Measurements from ENCODE around the gene LUZP2.
"Not testable (repeated sequence)": the region's sequence is repeated elsewhere in the genome, so short reads cannot be mapped to it uniquely, and the experiment has no call there.

The LUZP2 gene

GRCh38 chr11:24890426-24890825 is 393.6 kb downstream of the LUZP2 start:
- in situ Hi-C loops (cut with HindIII; ENCODE audit: low sequenced_read_pairs), result no loop called here

- in situ Hi-C loops (cut with HindIII; ENCODE audit: low sequenced_read_pairs), result not testable (repeated sequence)
Measured at GRCh38 chr11:24891845-24892492, 395.1 kb downstream of the LUZP2 start.

GRCh38 chr11:24896118-24896835 is 399.4 kb downstream of the LUZP2 start:
- in situ Hi-C loops (cut with HindIII; ENCODE audit: low sequenced_read_pairs), result no loop called here

- in situ Hi-C loops (cut with HindIII; ENCODE audit: low sequenced_read_pairs), result no loop called here
Measured at GRCh38 chr11:24900514-24900913, 403.7 kb downstream of the LUZP2 start.

- in situ Hi-C loops (cut with HindIII; ENCODE audit: low sequenced_read_pairs), result no loop called here
Measured at GRCh38 chr11:24900960-24901549, 404.2 kb downstream of the LUZP2 start.

- in situ Hi-C loops (cut with HindIII; ENCODE audit: low sequenced_read_pairs), result no loop called here
Measured at GRCh38 chr11:24903555-24903954, 406.7 kb downstream of the LUZP2 start.

- in situ Hi-C loops (cut with HindIII; ENCODE audit: low sequenced_read_pairs), result no loop called here
Measured at GRCh38 chr11:24925091-24925490, 428.2 kb downstream of the LUZP2 start.

GRCh38 chr11:24932110-24933000 is 435.5 kb downstream of the LUZP2 start:
- in situ Hi-C loops (cut with HindIII; ENCODE audit: low sequenced_read_pairs), result no loop called here

GRCh38 chr11:24934733-24935439 is 438.0 kb downstream of the LUZP2 start:
- in situ Hi-C loops (cut with HindIII; ENCODE audit: low sequenced_read_pairs), result no loop called here

- in situ Hi-C loops (cut with HindIII; ENCODE audit: low sequenced_read_pairs), result no loop called here
Measured at GRCh38 chr11:24944891-24945290, 448.0 kb downstream of the LUZP2 start.

GRCh38 chr11:24949406-24949805 is 452.6 kb downstream of the LUZP2 start:
- in situ Hi-C loops (cut with HindIII; ENCODE audit: low sequenced_read_pairs), result no loop called here

- in situ Hi-C loops (cut with HindIII; ENCODE audit: low sequenced_read_pairs), result no loop called here
Measured at GRCh38 chr11:24963852-24964251, 467.0 kb downstream of the LUZP2 start.

- in situ Hi-C loops (cut with HindIII; ENCODE audit: low sequenced_read_pairs), result no loop called here
Measured at GRCh38 chr11:24965748-24966147, 468.9 kb downstream of the LUZP2 start.

- in situ Hi-C loops (cut with HindIII; ENCODE audit: low sequenced_read_pairs), result not testable (repeated sequence)
Measured at GRCh38 chr11:24993903-24994302, 497.1 kb downstream of the LUZP2 start.

GRCh38 chr11:24999929-25000328 is 503.1 kb downstream of the LUZP2 start:
- in situ Hi-C loops (cut with HindIII; ENCODE audit: low sequenced_read_pairs), result not testable (repeated sequence)

GRCh38 chr11:25037431-25037830 is 540.6 kb downstream of the LUZP2 start:
- in situ Hi-C loops (cut with HindIII; ENCODE audit: low sequenced_read_pairs), result no loop called here

- in situ Hi-C loops (cut with HindIII; ENCODE audit: low sequenced_read_pairs), result no loop called here
Measured at GRCh38 chr11:25038131-25038530, 541.3 kb downstream of the LUZP2 start.

GRCh38 chr11:25039165-25039564 is 542.3 kb downstream of the LUZP2 start:
- in situ Hi-C loops (cut with HindIII; ENCODE audit: low sequenced_read_pairs), result no loop called here

GRCh38 chr11:25048632-25049031 is 551.8 kb downstream of the LUZP2 start:
- in situ Hi-C loops (cut with HindIII; ENCODE audit: low sequenced_read_pairs), result no loop called here

- in situ Hi-C loops (cut with HindIII; ENCODE audit: low sequenced_read_pairs), result no loop called here
Measured at GRCh38 chr11:25052844-25053243, 556.0 kb downstream of the LUZP2 start.

- in situ Hi-C loops (cut with HindIII; ENCODE audit: low sequenced_read_pairs), result no loop called here
Measured at GRCh38 chr11:25057861-25058260, 561.0 kb downstream of the LUZP2 start.

Data from DLD1 (cell line).